Measurements from ENCODE around the gene ITGAE. TPM values are rescaled to one million over a fixed set of nuclear protein-coding genes. Genes with fewer than 3 reads are reported as not detected.

The ITGAE gene
- total and polyA plus RNA-seq, 7 donors: 25.2 to 51.8 (median 42.9) TPM

- no peak overlapping the region for H3K27ac ChIP-seq
- H3K4me1 ChIP-seq: no peaks in the 10 kb centered on the region
- intact Hi-C loops (cut with DNase I): no loop called here
- no peak overlapping the region for H3K4me3 ChIP-seq
- H3K27me3 ChIP-seq: no peaks in the 10 kb centered on the region
- WGBS, 2 donors: 77 to 82% methylated on average over 12 of the region's 12 CpGs
- no peaks in the 10 kb centered on the region for H3K36me3 ChIP-seq
- DNase-seq: no peak
- TF ChIP-seq POLR2AphosphoS5 (IDR thresholded peaks at IDR 0.05) (no peak), POLR2A (IDR thresholded peaks at IDR 0.05) (no peak), EP300 (IDR thresholded peaks at IDR 0.05) (no peak), CTCF (IDR thresholded peaks at IDR 0.05) (no peak)
- no peaks in the 10 kb centered on the region for H3K9me3 ChIP-seq
These were observed 28.2 kb downstream of the ITGAE start for GRCh38 chr17:3772764-3773163.

- no peak for TF ChIP-seq CTCF (IDR thresholded peaks at IDR 0.05)
- no peak for TF ChIP-seq POLR2A (IDR thresholded peaks at IDR 0.05)
- H3K27me3 ChIP-seq: no peaks in the 10 kb centered on the region
- no peaks in the 10 kb centered on the region for H3K4me1 ChIP-seq
- H3K4me3 ChIP-seq: no peak overlapping the region
- H3K27ac ChIP-seq: no peak overlapping the region
- WGBS, 2 donors: 73 to 83% methylated on average over 16 of the region's 16 CpGs
- H3K36me3 ChIP-seq: no peaks in the 10 kb centered on the region
- no peaks in the 10 kb centered on the region for H3K9me3 ChIP-seq
- intact Hi-C loops (cut with DNase I): no loop called here
- DNase-seq: no peak
These were observed 29.8 kb downstream of the ITGAE start for GRCh38 chr17:3771140-3771539.

GRCh38 chr17:3770466-3770865, 30.5 kb downstream of the ITGAE start:
- no peak overlapping the region for H3K4me3 ChIP-seq
- intact Hi-C loops (cut with DNase I): no loop called here
- H3K36me3 ChIP-seq: no peaks in the 10 kb centered on the region
- TF ChIP-seq POLR2AphosphoS5 (IDR thresholded peaks at IDR 0.05) (no peak), POLR2A (IDR thresholded peaks at IDR 0.05) (no peak), EP300 (IDR thresholded peaks at IDR 0.05) (no peak), CTCF (IDR thresholded peaks at IDR 0.05) (no peak)
- no peaks in the 10 kb centered on the region for H3K27me3 ChIP-seq
- H3K9me3 ChIP-seq: no peaks in the 10 kb centered on the region
- WGBS, 2 donors: 46 to 78% methylated on average over 8 of the region's 8 CpGs
- no peak overlapping the region for H3K27ac ChIP-seq
- DNase-seq: no peak
- no peaks in the 10 kb centered on the region for H3K4me1 ChIP-seq

GRCh38 chr17:3768769-3769168, 32.2 kb downstream of the ITGAE start:
- DNase-seq: no peak
- Histone ChIP-seq H3K27ac (no peak overlapping the region), H3K4me3 (no peak overlapping the region), H3K27me3 (no peaks in the 10 kb centered on the region), H3K36me3 (no peaks in the 10 kb centered on the region), H3K9me3 (no peaks in the 10 kb centered on the region), H3K4me1 (no peaks in the 10 kb centered on the region)
- intact Hi-C loops (cut with DNase I): no loop called here
- TF ChIP-seq POLR2AphosphoS5 (IDR thresholded peaks at IDR 0.05) (no peak), EP300 (IDR thresholded peaks at IDR 0.05) (no peak), CTCF (IDR thresholded peaks at IDR 0.05) (no peak), POLR2A (IDR thresholded peaks at IDR 0.05) (no peak)
- WGBS, 2 donors: 72 to 82% methylated on average over 8 of the region's 8 CpGs

- 90 to 91% methylated on average over 9 of the region's 9 CpGs for WGBS, 2 donors
These were observed 32.6 kb downstream of the ITGAE start for GRCh38 chr17:3768341-3768740.

More at GRCh38 chr17:3768341-3768740, 32.6 kb downstream of the ITGAE start:
- no peak overlapping the region for H3K27ac ChIP-seq
- TF ChIP-seq POLR2AphosphoS5 (IDR thresholded peaks at IDR 0.05): no peak
- no peak for TF ChIP-seq POLR2A (IDR thresholded peaks at IDR 0.05)
- no peak for TF ChIP-seq EP300 (IDR thresholded peaks at IDR 0.05)
- TF ChIP-seq CTCF (IDR thresholded peaks at IDR 0.05): no peak
- H3K9me3 ChIP-seq: no peaks in the 10 kb centered on the region
- intact Hi-C loops (cut with DNase I): no loop called here
- no peaks in the 10 kb centered on the region for H3K4me1 ChIP-seq
- no peaks in the 10 kb centered on the region for H3K36me3 ChIP-seq
- DNase-seq: no peak
- no peaks in the 10 kb centered on the region for H3K27me3 ChIP-seq
- H3K4me3 ChIP-seq: no peak overlapping the region

All from sigmoid colon (tissue), 7 donors.